ENCODE measurements around the gene FGF23.

FGF23 gene

DNA sequence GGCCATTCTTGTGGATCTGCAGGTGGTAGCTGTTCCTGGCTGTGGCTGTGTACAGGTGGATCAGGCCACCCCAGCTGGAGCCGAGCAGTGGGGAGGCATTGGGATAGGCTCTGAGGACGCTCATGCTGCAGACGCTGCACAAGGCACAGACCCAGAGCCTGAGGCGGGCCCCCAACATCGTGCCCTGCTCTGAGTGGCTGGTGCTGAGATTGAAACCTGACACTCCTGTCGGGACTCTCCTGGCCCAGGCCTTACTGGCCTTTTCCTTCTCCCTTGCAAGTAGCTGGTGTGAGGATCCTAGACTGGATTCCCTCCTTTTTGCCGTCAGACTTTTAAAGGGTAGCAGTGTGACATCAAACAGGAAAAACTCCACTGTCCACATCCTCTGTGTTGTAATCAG, at the start of gene FGF23:
TSS of gene FGF23 (minus strand) at position 308 of the 400 bp plus-strand sequence. CDS start at position 178, 130 bp downstream.
- TF ChIP-seq, protein P1, sequence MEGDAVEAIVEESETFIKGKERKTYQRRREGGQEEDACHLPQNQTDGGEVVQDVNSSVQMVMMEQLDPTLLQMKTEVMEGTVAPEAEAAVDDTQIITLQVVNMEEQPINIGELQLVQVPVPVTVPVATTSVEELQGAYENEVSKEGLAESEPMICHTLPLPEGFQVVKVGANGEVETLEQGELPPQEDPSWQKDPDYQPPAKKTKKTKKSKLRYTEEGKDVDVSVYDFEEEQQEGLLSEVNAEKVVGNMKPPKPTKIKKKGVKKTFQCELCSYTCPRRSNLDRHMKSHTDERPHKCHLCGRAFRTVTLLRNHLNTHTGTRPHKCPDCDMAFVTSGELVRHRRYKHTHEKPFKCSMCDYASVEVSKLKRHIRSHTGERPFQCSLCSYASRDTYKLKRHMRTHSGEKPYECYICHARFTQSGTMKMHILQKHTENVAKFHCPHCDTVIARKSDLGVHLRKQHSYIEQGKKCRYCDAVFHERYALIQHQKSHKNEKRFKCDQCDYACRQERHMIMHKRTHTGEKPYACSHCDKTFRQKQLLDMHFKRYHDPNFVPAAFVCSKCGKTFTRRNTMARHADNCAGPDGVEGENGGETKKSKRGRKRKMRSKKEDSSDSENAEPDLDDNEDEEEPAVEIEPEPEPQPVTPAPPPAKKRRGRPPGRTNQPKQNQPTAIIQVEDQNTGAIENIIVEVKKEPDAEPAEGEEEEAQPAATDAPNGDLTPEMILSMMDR (IDR thresholded peaks at IDR 0.05; ENCODE audit: control insufficient read depth, extremely low read depth, insufficient read depth), result no peak
- H3K4me3 ChIP-seq (ENCODE audit: low read depth, low read length), result no peak within 1 kb of the TSS
- no peak for DNase-seq (ENCODE audit: low read depth)

DNA sequence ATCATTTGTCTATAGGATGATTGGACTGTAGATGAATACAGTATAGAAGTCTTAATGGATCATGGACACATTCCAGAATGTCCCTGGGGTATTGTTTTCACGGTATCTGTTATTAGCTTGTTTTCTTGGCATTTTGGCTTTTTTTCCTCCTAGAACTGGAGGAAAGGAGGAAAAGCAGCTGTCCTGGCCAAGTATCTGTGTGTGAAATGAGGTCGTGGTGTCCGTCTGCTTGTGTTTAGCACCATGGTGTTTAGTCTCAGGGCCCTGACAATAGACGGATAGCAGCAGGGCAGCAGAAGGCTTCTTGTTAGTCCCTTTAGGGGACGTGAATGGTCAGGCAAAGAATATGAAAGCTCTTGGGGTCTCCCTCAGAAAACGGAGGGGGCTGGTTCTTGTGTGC, 44.9 kb upstream of the FGF23 start:
- DNase-seq (ENCODE audit: low read depth), result no peak
- no peak overlapping the region for H3K4me3 ChIP-seq (ENCODE audit: low read depth, low read length)
- TF ChIP-seq, protein P1 (IDR thresholded peaks at IDR 0.05; ENCODE audit: control insufficient read depth, extremely low read depth, insufficient read depth), result no peak

DNA sequence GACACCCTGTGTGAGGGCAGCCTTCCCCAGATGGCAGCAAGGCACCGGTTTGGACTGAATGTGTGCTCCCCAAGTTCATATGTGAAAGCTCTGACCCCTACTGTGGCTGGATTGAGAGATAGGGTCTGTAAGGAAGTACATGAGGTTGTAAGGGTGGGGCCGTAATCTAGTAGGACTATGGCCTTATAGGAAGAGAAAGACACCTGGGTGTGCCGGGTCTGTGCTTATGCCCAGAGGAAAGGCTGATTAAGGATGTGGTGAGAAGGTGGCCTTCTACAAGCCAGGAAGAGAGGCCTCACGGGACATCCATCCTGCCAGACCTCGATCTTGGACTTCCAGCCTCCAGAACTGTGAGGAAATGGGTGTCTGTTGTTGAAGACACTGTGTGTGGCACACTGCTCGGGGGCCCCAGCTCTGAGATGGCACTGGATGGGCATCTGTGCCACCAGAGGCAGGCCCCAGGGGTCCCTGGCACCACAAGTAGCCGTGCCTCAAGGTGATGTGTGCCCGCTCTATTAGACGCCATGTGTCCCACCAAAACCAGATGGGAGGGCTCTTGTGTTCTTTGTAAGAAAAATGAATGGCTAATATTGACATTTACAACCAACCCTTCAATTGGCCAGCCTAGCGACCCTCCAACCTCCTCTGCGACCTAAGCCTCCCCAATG, 44.1 kb upstream of the FGF23 start:
- no peak for DNase-seq (ENCODE audit: low read depth)
- TF ChIP-seq, protein P1 (IDR thresholded peaks at IDR 0.05; ENCODE audit: control insufficient read depth, extremely low read depth, insufficient read depth), result no peak
- H3K4me3 ChIP-seq (ENCODE audit: low read depth, low read length), result no peak overlapping the region

DNA sequence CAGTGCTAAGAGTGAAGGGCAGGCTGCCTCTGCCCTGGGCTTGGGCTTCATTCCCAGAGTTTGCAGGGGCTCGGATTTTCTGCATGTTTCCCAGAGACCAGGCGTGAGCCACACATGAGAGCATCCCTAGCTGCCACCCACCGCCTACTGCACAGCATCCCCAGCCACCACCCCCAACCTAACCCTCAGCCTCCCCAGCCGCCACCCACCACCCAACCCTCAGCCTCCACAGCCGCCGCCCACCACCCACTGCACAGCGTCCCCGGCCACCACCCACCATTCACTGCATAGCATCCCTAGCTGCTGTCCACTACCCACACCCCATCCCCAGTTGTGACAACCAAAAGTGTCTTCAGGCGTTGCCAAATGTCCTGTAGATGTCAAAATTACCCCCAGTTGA, 43.5 kb upstream of the FGF23 start:
- TF ChIP-seq, protein P1 (IDR thresholded peaks at IDR 0.05; ENCODE audit: control insufficient read depth, extremely low read depth, insufficient read depth), result no peak
- DNase-seq (ENCODE audit: low read depth), result no peak
- H3K4me3 ChIP-seq (ENCODE audit: low read depth, low read length), result no peak overlapping the region

DNA sequence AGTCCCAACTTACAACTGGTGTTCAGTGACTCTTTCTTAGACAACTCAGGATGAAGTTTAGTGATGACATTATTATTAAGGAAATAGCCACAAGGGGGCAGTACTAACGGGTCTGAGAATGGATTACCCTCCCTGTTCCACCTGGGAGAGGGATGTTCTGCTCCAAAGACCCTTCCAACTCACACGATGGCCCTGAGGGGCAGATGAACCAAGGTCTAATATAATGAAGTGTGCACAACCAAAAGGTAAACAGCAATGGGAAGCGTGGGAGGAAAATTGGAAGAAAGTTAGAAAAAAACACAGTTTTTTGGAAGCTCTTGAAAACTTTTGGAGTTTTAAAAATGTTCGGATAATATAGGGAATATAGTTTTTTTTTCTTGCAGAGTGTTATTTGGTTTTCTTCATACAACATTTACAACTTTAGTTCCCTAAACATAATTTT, 42.1 kb upstream of the FGF23 start:
- TF ChIP-seq, protein P1 (IDR thresholded peaks at IDR 0.05; ENCODE audit: control insufficient read depth, extremely low read depth, insufficient read depth), result peak; percentile 49
- peak; percentile 8 for DNase-seq (ENCODE audit: low read depth)

DNA sequence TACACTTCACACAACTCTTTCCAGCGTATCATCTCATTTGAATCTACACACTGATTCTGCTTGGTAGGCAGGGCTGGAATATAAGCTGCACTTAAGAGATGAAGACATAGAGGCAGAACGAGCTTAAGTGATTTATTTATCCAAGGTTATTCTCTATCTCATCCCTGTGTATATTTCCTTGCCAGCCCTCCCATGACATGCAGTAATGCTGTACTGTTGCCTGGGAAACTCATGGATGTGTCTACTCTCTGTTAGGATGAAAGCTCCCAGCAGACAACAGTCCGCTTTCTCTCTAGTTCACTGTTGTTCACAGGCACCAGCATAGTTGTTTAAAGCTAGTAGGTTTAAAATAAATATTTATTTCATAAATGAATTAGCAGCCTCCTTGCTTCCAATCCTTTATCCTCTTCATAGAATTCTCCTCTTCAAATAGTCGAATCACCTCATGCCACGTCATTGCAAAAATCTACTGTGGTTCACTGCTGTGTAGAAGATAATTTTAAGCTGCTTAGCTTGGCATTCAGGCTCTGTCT, 40.7 kb upstream of the FGF23 start:
- H3K4me3 ChIP-seq (ENCODE audit: low read depth, low read length), result no peak overlapping the region
- no peak for DNase-seq (ENCODE audit: low read depth)
- TF ChIP-seq, protein P1 (IDR thresholded peaks at IDR 0.05; ENCODE audit: control insufficient read depth, extremely low read depth, insufficient read depth), result no peak

More for the DNA sequence above, 42.1 kb upstream of the FGF23 start:
- no peak overlapping the region for H3K4me3 ChIP-seq (ENCODE audit: low read depth, low read length)

DNA sequence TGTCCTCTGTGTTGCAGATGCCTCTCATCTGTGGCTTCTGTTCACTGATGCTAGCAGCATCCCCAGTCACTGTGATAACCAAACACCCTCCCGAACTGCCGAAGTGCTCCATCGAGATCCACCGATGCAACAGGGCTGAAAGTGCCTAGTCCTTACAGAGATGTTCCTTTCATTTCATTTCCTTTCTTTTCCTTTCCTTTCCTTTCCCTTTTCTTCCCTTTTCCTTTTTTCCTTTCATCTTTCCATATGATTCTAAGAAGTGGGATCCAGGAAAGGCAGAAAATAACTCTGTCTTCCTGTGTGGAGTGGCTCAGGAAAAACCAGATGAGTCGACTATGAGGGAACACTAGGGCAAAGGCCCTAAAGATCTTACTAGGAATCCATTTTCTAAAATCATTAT, 39.4 kb upstream of the FGF23 start:
- TF ChIP-seq, protein P1 (IDR thresholded peaks at IDR 0.05; ENCODE audit: control insufficient read depth, extremely low read depth, insufficient read depth), result no peak
- DNase-seq (ENCODE audit: low read depth), result no peak
- no peak overlapping the region for H3K4me3 ChIP-seq (ENCODE audit: low read depth, low read length)
